Suprapubic skin (tissue), 4 donors: ENCODE data around the gene COIL.

Experiments used
- CTCF ChIP-seq, 2 donors: fragments of 200-600 bp in 1 of 2; fragments of 450-650 bp in 1 of 2; sonication (generic) in 1 of 2; IDR thresholded peaks; one replicate each; pipeline ENCODE4 v1.5.1; 2016 to 2019; ENCODE audit warnings: antibody characterized with exemption in 2 of 2, mild to moderate bottlenecking in 1 of 2, moderate library complexity in 1 of 2
- EP300 ChIP-seq: sonication (generic); formaldehyde crosslinking; IDR thresholded peaks from one replicate; pipeline ENCODE4 v1.6.1; 2017; ENCODE audit warnings: antibody characterized with exemption
- POLR2A ChIP-seq, 2 donors: fragments of 450-650 bp; IDR thresholded peaks; one replicate each; pipeline ENCODE4 v1.6.1; 2017; ENCODE audit warnings: antibody characterized with exemption in 2 of 2, mild to moderate bottlenecking in 2 of 2, moderate library complexity in 2 of 2
- POLR2AphosphoS5 ChIP-seq, 3 donors: sonication (generic); formaldehyde crosslinking; IDR thresholded peaks; one replicate each; pipeline ENCODE4 v1.6.1; 2017; ENCODE audit warnings: antibody characterized with exemption in 3 of 3

DNA sequence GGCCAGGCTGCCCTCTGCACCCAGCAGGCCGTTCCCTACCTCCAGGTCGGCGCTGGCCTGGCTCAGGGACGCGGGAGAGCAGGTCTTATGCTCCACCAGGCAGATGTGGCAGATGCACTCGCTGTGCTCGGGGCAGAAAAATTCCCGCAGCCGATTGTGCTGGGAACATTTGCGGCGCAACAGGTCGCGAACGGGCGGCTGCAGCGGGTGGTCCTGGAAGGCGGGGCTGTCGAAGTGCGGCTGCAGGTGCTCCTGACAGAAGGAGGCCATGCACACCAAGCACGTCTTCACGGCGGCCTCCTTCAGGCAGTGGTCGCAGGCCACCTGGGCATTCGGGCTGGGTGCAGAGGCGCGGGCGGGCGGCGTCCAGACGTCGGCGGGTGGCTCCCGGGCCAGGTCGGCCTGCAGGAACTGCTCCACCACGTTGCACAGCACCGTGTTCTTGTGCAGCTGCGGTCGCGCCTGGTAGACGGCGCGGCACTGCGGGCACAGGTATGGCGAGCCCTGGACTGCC lies 47.4 kb downstream of the COIL start:
- TF ChIP-seq CTCF (IDR thresholded peaks at IDR 0.05), result no peak
- TF ChIP-seq POLR2AphosphoS5 (IDR thresholded peaks at IDR 0.05), result no peak
- no peak for TF ChIP-seq EP300
- no peak for TF ChIP-seq POLR2A (IDR thresholded peaks at IDR 0.05)
